ENCODE data around the gene ATP5MC2.

DNA sequence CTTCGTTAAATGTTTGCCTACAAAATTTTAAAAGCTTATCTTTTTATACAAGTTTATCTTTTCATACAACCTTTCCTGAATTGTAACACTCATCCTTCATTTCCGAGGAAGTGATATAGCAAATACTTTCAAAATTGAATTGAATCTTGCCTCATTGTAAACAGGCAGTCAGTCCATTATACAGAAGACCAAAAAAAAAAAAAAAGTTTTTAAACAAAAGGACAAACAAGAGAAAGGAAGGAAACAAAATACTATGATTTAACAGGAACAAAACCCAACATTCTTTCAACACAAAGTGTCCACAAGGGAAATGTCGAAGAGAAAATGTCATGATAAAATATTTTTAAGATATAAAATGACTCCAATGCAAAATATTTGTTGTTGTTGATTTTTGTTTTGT, 58.2 kb downstream of the ATP5MC2 start:
- TF ChIP-seq, protein P1, sequence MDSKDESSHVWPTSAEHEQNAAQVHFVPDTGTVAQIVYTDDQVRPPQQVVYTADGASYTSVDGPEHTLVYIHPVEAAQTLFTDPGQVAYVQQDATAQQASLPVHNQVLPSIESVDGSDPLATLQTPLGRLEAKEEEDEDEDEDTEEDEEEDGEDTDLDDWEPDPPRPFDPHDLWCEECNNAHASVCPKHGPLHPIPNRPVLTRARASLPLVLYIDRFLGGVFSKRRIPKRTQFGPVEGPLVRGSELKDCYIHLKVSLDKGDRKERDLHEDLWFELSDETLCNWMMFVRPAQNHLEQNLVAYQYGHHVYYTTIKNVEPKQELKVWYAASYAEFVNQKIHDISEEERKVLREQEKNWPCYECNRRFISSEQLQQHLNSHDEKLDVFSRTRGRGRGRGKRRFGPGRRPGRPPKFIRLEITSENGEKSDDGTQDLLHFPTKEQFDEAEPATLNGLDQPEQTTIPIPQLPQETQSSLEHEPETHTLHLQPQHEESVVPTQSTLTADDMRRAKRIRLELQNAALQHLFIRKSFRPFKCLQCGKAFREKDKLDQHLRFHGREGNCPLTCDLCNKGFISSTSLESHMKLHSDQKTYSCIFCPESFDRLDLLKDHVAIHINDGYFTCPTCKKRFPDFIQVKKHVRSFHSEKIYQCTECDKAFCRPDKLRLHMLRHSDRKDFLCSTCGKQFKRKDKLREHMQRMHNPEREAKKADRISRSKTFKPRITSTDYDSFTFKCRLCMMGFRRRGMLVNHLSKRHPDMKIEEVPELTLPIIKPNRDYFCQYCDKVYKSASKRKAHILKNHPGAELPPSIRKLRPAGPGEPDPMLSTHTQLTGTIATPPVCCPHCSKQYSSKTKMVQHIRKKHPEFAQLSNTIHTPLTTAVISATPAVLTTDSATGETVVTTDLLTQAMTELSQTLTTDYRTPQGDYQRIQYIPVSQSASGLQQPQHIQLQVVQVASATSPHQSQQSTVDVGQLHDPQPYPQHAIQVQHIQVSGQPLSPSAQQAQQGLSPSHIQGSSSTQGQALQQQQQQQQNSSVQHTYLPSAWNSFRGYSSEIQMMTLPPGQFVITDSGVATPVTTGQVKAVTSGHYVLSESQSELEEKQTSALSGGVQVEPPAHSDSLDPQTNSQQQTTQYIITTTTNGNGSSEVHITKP (IDR thresholded peaks at IDR 0.05; ENCODE audit: partially characterized antibody): no peak
- TF ChIP-seq HIVEP1 (CRISPR knock-in tag; IDR thresholded peaks at IDR 0.05): no peak
- TF ChIP-seq RAD21 (CRISPR knock-in tag; conservative IDR thresholded peaks at IDR 0.05 in 1 of 2, IDR thresholded peaks at IDR 0.05 in 1 of 2): no peak
- no peak for TF ChIP-seq ZNF274 (IDR thresholded peaks at IDR 0.05; ENCODE audit: borderline replicate concordance, low read depth, low read length)
- TF ChIP-seq MAFK (IDR thresholded peaks at IDR 0.05; ENCODE audit: low read length): no peak

Measured in K562 (cell line).